ENCODE measurements around the gene ASB5.
"Not testable (repeated sequence)": the region's sequence is repeated elsewhere in the genome, so short reads cannot be mapped to it uniquely, and the experiment has no call there.

The ASB5 gene

DNA sequence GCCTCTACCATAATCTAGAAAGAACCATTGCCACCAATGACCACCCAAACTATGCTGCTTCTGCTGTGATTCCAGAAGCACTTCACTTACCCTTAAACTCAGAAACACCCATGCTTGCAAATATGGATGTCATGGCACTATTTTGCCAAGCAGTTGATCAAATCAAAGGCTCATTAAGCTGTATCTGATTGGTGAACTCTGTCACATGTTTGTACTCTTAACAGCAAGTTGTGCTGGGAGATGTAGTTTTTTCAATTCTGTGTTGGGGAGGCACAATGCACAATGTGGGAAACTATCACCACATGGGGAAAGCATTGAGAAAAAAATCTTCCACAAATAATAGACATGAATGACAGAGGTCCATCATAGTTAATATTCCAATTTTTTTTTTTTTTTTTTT, 31.5 kb upstream of the ASB5 start:
- Histone ChIP-seq H3K36me3 (ENCODE audit: control insufficient read depth in 5 of 5, insufficient read depth in 5 of 5, low read length in 5 of 5) (no peaks in the 10 kb centered on the region), H3K27me3 (ENCODE audit: control insufficient read depth in 5 of 5, insufficient read depth in 4 of 5, low read length in 5 of 5) (no peaks in the 10 kb centered on the region), H3K4me3 (ENCODE audit: low read depth in 1 of 5, low read length in 5 of 5) (no peak overlapping the region), H3K4me1 (ENCODE audit: control insufficient read depth in 5 of 5, insufficient read depth in 5 of 5, low read length in 5 of 5) (no peaks in the 10 kb centered on the region), H3K27ac (ENCODE audit: low read depth, low read length) (no peak overlapping the region), H3K9ac (ENCODE audit: low read length in 5 of 5) (no peak overlapping the region), H3K9me3 (ENCODE audit: control insufficient read depth in 5 of 5, low read length in 5 of 5) (no peaks in the 10 kb centered on the region)

DNA sequence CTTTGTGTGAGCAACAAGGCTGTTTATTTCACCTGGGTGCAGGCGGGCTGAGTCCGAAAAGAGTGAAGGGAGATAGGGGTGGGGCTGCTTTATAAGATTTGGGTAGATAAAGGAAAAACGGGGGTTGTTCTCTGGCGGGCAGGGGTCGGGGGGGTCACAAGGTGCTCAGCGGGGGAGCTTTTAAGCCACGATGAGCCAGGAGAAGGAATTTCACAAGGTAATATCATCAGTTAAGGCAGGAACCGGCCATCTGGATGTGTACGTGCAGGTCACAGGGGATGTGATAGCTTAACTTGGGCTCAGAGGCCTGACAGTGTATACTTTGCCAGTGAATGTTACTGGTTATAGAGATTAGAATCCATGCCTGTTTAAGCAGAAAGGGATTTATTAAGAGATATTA, 31.0 kb upstream of the ASB5 start:
- H3K4me3 ChIP-seq (ENCODE audit: low read depth in 1 of 5, low read length in 5 of 5), result no peak overlapping the region
- no peak overlapping the region for H3K27ac ChIP-seq (ENCODE audit: low read depth, low read length)
- H3K4me1 ChIP-seq (ENCODE audit: control insufficient read depth in 5 of 5, insufficient read depth in 5 of 5, low read length in 5 of 5), result no peaks in the 10 kb centered on the region
- no peaks in the 10 kb centered on the region for H3K9me3 ChIP-seq (ENCODE audit: control insufficient read depth in 5 of 5, low read length in 5 of 5)
- H3K9ac ChIP-seq (ENCODE audit: low read length in 5 of 5), result no peak overlapping the region
- H3K27me3 ChIP-seq (ENCODE audit: control insufficient read depth in 5 of 5, insufficient read depth in 4 of 5, low read length in 5 of 5), result no peaks in the 10 kb centered on the region
- no peaks in the 10 kb centered on the region for H3K36me3 ChIP-seq (ENCODE audit: control insufficient read depth in 5 of 5, insufficient read depth in 5 of 5, low read length in 5 of 5)

DNA sequence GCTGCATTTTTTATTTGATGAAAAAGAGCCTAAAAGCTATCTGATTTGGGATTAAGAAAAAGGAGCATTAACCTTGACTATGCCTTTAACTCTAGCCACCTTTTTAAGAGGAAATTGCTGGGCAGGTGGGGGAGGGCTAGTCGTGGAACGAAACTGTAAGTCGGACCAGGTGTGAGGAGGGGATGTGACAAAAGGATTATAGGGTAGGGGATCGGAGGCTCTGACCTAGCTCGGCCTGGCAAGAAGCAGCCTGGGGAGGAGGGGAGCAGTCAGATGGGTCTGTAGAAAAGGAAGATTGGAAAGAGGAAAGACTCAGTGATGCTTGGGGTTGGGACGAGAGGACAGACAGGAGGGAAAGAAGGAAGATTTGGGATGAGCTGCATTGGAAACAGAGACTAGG, 29.6 kb upstream of the ASB5 start:
- Histone ChIP-seq H3K4me1 (ENCODE audit: control insufficient read depth in 5 of 5, insufficient read depth in 5 of 5, low read length in 5 of 5) (no peaks in the 10 kb centered on the region), H3K9ac (ENCODE audit: low read length in 5 of 5) (no peak overlapping the region), H3K27me3 (ENCODE audit: control insufficient read depth in 5 of 5, insufficient read depth in 4 of 5, low read length in 5 of 5) (no peaks in the 10 kb centered on the region), H3K36me3 (ENCODE audit: control insufficient read depth in 5 of 5, insufficient read depth in 5 of 5, low read length in 5 of 5) (no peaks in the 10 kb centered on the region), H3K27ac (ENCODE audit: low read depth, low read length) (no peak overlapping the region), H3K9me3 (ENCODE audit: control insufficient read depth in 5 of 5, low read length in 5 of 5) (no peaks in the 10 kb centered on the region), H3K4me3 (ENCODE audit: low read depth in 1 of 5, low read length in 5 of 5) (no peak overlapping the region)

DNA sequence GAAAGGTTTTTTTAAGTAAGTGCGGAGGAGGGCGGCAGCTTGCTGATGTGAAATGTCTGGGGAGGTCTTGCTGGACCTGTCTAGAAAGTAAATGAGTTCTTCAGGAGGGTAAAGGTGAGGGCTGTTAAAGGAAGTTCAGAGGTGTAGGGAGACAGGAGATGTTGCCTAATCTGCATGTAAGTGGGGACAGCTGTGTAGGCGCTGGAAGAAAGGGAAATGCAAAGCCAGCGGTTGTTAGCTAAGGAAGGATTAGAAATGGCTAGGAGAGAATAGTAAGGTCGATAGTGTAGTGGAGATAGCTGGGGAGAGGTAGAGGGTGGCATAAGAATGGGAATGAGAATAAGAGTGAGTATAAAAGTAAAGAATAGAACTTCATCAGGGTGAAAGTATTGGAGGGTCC, 26.9 kb upstream of the ASB5 start:
- H3K4me1 ChIP-seq (ENCODE audit: control insufficient read depth in 5 of 5, insufficient read depth in 5 of 5, low read length in 5 of 5); H3K27me3 ChIP-seq (ENCODE audit: control insufficient read depth in 5 of 5, insufficient read depth in 4 of 5, low read length in 5 of 5); H3K9ac ChIP-seq (ENCODE audit: low read length in 5 of 5); H3K27ac ChIP-seq (ENCODE audit: low read depth, low read length); H3K4me3 ChIP-seq (ENCODE audit: low read depth in 1 of 5, low read length in 5 of 5); H3K36me3 ChIP-seq (ENCODE audit: control insufficient read depth in 5 of 5, insufficient read depth in 5 of 5, low read length in 5 of 5); H3K9me3 ChIP-seq (ENCODE audit: control insufficient read depth in 5 of 5, low read length in 5 of 5): not testable (repeated sequence)

DNA sequence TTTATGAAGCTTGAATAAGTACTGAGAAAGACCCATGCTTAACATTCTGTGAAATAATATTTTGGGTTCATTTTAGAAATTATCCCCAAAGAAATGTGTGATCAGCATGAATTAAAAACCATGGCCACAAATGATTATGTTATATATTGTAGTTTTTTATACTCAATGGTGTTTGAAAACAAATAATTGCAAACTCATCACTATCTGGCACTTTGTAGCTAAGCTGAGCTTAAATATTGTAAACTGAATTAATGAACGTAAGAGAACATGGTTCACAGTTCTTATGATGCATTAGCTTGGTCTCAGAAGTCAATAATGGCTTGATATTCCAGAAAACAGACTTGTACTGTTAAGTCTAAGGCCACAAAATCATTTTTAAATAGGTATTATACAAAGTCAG, 24.6 kb upstream of the ASB5 start:
- H3K9me3 ChIP-seq (ENCODE audit: control insufficient read depth in 5 of 5, low read length in 5 of 5), result no peaks in the 10 kb centered on the region
- no peak overlapping the region for H3K9ac ChIP-seq (ENCODE audit: low read length in 5 of 5)
- H3K27me3 ChIP-seq (ENCODE audit: control insufficient read depth in 5 of 5, insufficient read depth in 4 of 5, low read length in 5 of 5), result no peaks in the 10 kb centered on the region
- no peaks in the 10 kb centered on the region for H3K36me3 ChIP-seq (ENCODE audit: control insufficient read depth in 5 of 5, insufficient read depth in 5 of 5, low read length in 5 of 5)
- H3K4me1 ChIP-seq (ENCODE audit: control insufficient read depth in 5 of 5, insufficient read depth in 5 of 5, low read length in 5 of 5), result no peaks in the 10 kb centered on the region
- no peak overlapping the region for H3K27ac ChIP-seq (ENCODE audit: low read depth, low read length)
- no peak overlapping the region for H3K4me3 ChIP-seq (ENCODE audit: low read depth in 1 of 5, low read length in 5 of 5)

DNA sequence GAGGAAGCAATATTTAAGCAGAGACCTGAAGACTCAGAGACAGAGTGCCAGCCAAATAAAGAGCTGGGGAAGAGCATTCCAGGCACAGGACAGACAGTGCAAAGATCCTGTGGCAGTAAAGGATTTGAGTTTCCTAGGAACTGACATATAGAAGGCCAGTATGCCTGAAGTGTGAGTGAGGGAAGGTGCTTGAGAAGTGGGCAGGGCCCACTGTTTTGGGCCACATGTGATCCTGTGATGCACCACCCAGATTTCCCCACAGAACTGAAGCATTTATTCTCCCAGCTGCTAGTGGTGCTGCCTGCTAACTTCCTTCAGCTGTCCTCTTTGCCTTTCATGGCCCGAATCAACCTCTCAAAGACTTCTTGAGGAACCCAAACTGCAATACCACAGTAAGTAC, 23.9 kb upstream of the ASB5 start:
- H3K9me3 ChIP-seq (ENCODE audit: control insufficient read depth in 5 of 5, low read length in 5 of 5), result no peaks in the 10 kb centered on the region

DNA sequence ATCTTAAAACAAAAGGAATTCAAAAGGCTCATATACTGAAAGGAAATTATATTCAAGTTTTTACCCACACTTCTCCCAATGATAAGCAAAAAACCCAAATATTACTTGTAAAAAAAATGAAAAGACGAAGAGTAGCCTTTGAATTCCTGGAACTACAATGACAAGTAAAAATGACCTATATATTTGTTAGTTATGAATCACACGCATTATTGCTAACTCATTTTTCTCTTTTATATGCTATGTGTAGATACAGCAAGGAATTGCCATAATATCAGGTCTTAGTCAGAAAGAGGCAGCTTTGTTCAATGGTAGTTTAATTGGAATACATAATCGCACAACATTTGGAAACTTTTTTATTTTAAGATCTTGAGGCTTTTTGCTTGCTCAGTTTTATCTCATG, 22.7 kb upstream of the ASB5 start:
- H3K4me1 ChIP-seq (ENCODE audit: control insufficient read depth in 5 of 5, insufficient read depth in 5 of 5, low read length in 5 of 5), result no peaks in the 10 kb centered on the region
- H3K27me3 ChIP-seq (ENCODE audit: control insufficient read depth in 5 of 5, insufficient read depth in 4 of 5, low read length in 5 of 5), result no peaks in the 10 kb centered on the region

More for the DNA sequence above, 23.9 kb upstream of the ASB5 start:
- Histone ChIP-seq H3K36me3 (ENCODE audit: control insufficient read depth in 5 of 5, insufficient read depth in 5 of 5, low read length in 5 of 5) (no peaks in the 10 kb centered on the region), H3K27me3 (ENCODE audit: control insufficient read depth in 5 of 5, insufficient read depth in 4 of 5, low read length in 5 of 5) (no peaks in the 10 kb centered on the region), H3K9ac (ENCODE audit: low read length in 5 of 5) (no peak overlapping the region), H3K27ac (ENCODE audit: low read depth, low read length) (no peak overlapping the region), H3K4me3 (ENCODE audit: low read depth in 1 of 5, low read length in 5 of 5) (no peak overlapping the region), H3K4me1 (ENCODE audit: control insufficient read depth in 5 of 5, insufficient read depth in 5 of 5, low read length in 5 of 5) (no peaks in the 10 kb centered on the region)

DNA sequence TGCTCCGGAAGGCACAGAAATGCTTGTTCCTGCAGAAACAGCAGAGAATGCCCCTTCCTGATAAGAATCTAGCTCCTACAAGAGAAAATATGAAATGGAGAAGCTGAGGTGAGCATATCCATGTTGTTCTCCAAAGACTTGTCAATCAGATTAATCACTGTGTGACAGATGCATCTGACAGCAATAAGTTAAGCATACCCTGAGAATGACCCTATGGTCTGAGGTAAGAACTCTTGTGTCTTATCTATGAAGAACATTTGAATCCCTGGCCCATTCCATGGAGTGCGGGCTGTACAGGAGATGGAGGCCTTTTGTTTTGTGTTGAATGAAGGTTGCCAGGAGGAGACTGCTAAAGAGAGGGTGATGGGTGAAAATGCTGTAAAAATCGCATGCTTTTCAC, 21.5 kb upstream of the ASB5 start:
- no peaks in the 10 kb centered on the region for H3K9me3 ChIP-seq (ENCODE audit: control insufficient read depth in 5 of 5, low read length in 5 of 5)
- H3K36me3 ChIP-seq (ENCODE audit: control insufficient read depth in 5 of 5, insufficient read depth in 5 of 5, low read length in 5 of 5), result no peaks in the 10 kb centered on the region
- no peaks in the 10 kb centered on the region for H3K4me1 ChIP-seq (ENCODE audit: control insufficient read depth in 5 of 5, insufficient read depth in 5 of 5, low read length in 5 of 5)
- H3K9ac ChIP-seq (ENCODE audit: low read length in 5 of 5), result no peak overlapping the region
- H3K27ac ChIP-seq (ENCODE audit: low read depth, low read length), result no peak overlapping the region
- no peak overlapping the region for H3K4me3 ChIP-seq (ENCODE audit: low read depth in 1 of 5, low read length in 5 of 5)
- no peaks in the 10 kb centered on the region for H3K27me3 ChIP-seq (ENCODE audit: control insufficient read depth in 5 of 5, insufficient read depth in 4 of 5, low read length in 5 of 5)

More for the DNA sequence above, 22.7 kb upstream of the ASB5 start:
- no peak overlapping the region for H3K27ac ChIP-seq (ENCODE audit: low read depth, low read length)
- no peak overlapping the region for H3K9ac ChIP-seq (ENCODE audit: low read length in 5 of 5)
- H3K36me3 ChIP-seq (ENCODE audit: control insufficient read depth in 5 of 5, insufficient read depth in 5 of 5, low read length in 5 of 5), result no peaks in the 10 kb centered on the region
- no peaks in the 10 kb centered on the region for H3K9me3 ChIP-seq (ENCODE audit: control insufficient read depth in 5 of 5, low read length in 5 of 5)
- H3K4me3 ChIP-seq (ENCODE audit: low read depth in 1 of 5, low read length in 5 of 5), result no peak overlapping the region

DNA sequence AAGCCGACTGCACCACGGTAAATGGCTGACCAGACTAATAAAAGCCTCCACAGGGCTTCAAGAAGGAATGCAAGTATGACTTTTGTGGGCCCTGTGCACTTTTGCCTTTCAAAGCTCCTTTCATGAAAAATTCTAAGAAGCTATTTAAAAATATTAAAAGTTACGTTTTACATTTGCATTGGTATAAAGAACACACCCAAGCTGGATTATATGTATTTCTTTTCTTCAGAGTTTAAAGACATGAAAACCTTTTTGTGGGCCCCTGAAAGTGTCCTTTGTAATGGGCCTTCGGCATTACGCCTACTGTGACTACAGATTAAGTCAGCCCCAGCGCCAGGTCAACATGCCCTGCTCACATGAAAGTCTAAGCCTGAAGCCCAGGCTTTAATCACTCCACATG, 20.5 kb upstream of the ASB5 start:
- H3K27ac ChIP-seq (ENCODE audit: low read depth, low read length), result no peak overlapping the region
- H3K36me3 ChIP-seq (ENCODE audit: control insufficient read depth in 5 of 5, insufficient read depth in 5 of 5, low read length in 5 of 5), result no peaks in the 10 kb centered on the region
- no peaks in the 10 kb centered on the region for H3K27me3 ChIP-seq (ENCODE audit: control insufficient read depth in 5 of 5, insufficient read depth in 4 of 5, low read length in 5 of 5)
- no peak overlapping the region for H3K9ac ChIP-seq (ENCODE audit: low read length in 5 of 5)
- no peaks in the 10 kb centered on the region for H3K4me1 ChIP-seq (ENCODE audit: control insufficient read depth in 5 of 5, insufficient read depth in 5 of 5, low read length in 5 of 5)
- no peak overlapping the region for H3K4me3 ChIP-seq (ENCODE audit: low read depth in 1 of 5, low read length in 5 of 5)
- H3K9me3 ChIP-seq (ENCODE audit: control insufficient read depth in 5 of 5, low read length in 5 of 5), result no peaks in the 10 kb centered on the region

DNA sequence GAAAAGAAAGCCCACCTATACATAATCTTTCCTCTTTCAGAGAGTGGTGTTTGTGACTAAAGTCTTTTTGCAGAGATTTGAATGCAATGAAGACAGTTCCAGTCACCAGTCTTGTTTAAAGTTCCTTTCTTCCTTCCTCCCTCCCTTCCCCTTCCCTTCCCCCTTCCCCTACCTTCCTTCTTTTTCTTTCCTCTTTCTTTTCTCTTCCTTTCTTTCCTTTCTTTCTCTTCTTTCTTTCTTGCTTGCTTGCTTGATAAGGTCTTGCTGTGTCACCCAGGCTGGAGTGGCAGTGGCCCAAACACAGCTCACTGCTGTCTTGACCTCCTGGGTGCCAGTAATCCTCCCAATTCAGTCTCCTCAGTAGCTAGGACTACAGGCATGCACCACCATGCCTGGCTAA, 19.0 kb upstream of the ASB5 start:
- Histone ChIP-seq H3K4me1 (ENCODE audit: control insufficient read depth in 5 of 5, insufficient read depth in 5 of 5, low read length in 5 of 5) (no peaks in the 10 kb centered on the region), H3K4me3 (ENCODE audit: low read depth in 1 of 5, low read length in 5 of 5) (no peak overlapping the region), H3K36me3 (ENCODE audit: control insufficient read depth in 5 of 5, insufficient read depth in 5 of 5, low read length in 5 of 5) (no peaks in the 10 kb centered on the region), H3K9ac (ENCODE audit: low read length in 5 of 5) (no peak overlapping the region), H3K27me3 (ENCODE audit: control insufficient read depth in 5 of 5, insufficient read depth in 4 of 5, low read length in 5 of 5) (no peaks in the 10 kb centered on the region), H3K27ac (ENCODE audit: low read depth, low read length) (no peak overlapping the region), H3K9me3 (ENCODE audit: control insufficient read depth in 5 of 5, low read length in 5 of 5) (no peaks in the 10 kb centered on the region)

DNA sequence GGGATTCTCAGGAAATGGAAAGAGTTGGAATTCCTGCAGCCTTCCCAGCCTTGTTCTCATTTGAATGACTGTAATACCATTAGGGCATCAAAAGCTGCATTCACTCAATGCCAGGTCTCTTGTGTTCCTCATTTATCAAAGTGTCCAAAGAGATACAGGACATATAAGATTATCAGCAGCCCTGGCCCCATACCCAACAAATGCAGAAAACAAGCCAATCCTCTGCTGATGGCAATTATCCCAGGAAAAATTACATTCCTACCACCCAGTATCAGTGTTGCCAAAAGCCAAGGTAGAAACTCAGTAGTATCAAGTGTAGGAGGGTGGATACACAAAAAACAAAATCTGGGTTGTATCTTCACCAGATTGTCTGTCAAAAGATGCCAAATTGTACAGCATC, 18.5 kb upstream of the ASB5 start:
- no peaks in the 10 kb centered on the region for H3K9me3 ChIP-seq (ENCODE audit: control insufficient read depth in 5 of 5, low read length in 5 of 5)
- H3K27ac ChIP-seq (ENCODE audit: low read depth, low read length), result no peak overlapping the region
- no peaks in the 10 kb centered on the region for H3K4me1 ChIP-seq (ENCODE audit: control insufficient read depth in 5 of 5, insufficient read depth in 5 of 5, low read length in 5 of 5)
- no peaks in the 10 kb centered on the region for H3K36me3 ChIP-seq (ENCODE audit: control insufficient read depth in 5 of 5, insufficient read depth in 5 of 5, low read length in 5 of 5)
- H3K4me3 ChIP-seq (ENCODE audit: low read depth in 1 of 5, low read length in 5 of 5), result no peak overlapping the region
- H3K27me3 ChIP-seq (ENCODE audit: control insufficient read depth in 5 of 5, insufficient read depth in 4 of 5, low read length in 5 of 5), result no peaks in the 10 kb centered on the region
- H3K9ac ChIP-seq (ENCODE audit: low read length in 5 of 5), result no peak overlapping the region
